Ishikawa (cell line): Measurements from ENCODE around the gene KDM4B.

Experiments
- CEBPB ChIP-seq: IDR thresholded peaks from 2 replicates; pipeline ENCODE4 v1.6.1; 2012
- CREB1 ChIP-seq: IDR thresholded peaks from 2 replicates; pipeline ENCODE4 v1.6.1; 2012; ENCODE audit warnings: low read depth
- EGR1 ChIP-seq: IDR thresholded peaks from 2 replicates; pipeline ENCODE4 v1.6.1; 2012
- EP300 ChIP-seq: IDR thresholded peaks from 2 replicates; pipeline ENCODE4 v1.6.1; 2012; ENCODE audit warnings: borderline replicate concordance
- NFIC ChIP-seq: IDR thresholded peaks from 2 replicates; pipeline ENCODE4 v1.6.1; 2012
- RAD21 ChIP-seq: IDR thresholded peaks from 2 replicates; pipeline ENCODE4 v1.6.1; 2012; ENCODE audit warnings: low read depth
- REST ChIP-seq: IDR thresholded peaks from 2 replicates; pipeline ENCODE4 v1.6.1; 2012; ENCODE audit warnings: low read depth, mild to moderate bottlenecking
- TAF1 ChIP-seq: IDR thresholded peaks from 2 replicates; pipeline ENCODE4 v1.6.1; 2012; ENCODE audit warnings: low read depth, mild to moderate bottlenecking
- USF1 ChIP-seq: IDR thresholded peaks from 2 replicates; pipeline ENCODE4 v1.6.1; 2012
- YY1 ChIP-seq: IDR thresholded peaks from 2 replicates; pipeline ENCODE4 v1.6.1; 2012; ENCODE audit warnings: low read depth
- ZBTB7A ChIP-seq: IDR thresholded peaks from 2 replicates; pipeline ENCODE4 v1.6.1; 2012; ENCODE audit warnings: low read depth
- TF ChIP-seq, protein P1 (sequence below): IDR thresholded peaks from 2 replicates; pipeline ENCODE4 v1.6.1; 2012

GRCh38 chr19:5035793-5036697, 67.1 kb downstream of the KDM4B start:
- TF ChIP-seq ZBTB7A (no peak), REST (no peak), CREB1 (no peak), NFIC (no peak), TAF1 (no peak), RAD21 (no peak), YY1 (no peak), EGR1 (no peak), USF1 (no peak), CEBPB (no peak), EP300 (no peak)
- TF ChIP-seq, protein P1, sequence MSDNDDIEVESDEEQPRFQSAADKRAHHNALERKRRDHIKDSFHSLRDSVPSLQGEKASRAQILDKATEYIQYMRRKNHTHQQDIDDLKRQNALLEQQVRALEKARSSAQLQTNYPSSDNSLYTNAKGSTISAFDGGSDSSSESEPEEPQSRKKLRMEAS, result no peak
